Transverse colon (tissue), 4 donors: ENCODE data around the gene TARS1.

Experiments used
- EP300 ChIP-seq: sonication (generic); formaldehyde crosslinking; IDR thresholded peaks from one replicate; pipeline ENCODE4 v1.6.1; 2017; ENCODE audit warnings: antibody characterized with exemption, low read depth
- POLR2A ChIP-seq: fragments of 450-650 bp; IDR thresholded peaks from one replicate; pipeline ENCODE4 v1.6.1; 2016; ENCODE audit warnings: antibody characterized with exemption, mild to moderate bottlenecking, moderate library complexity
- POLR2AphosphoS5 ChIP-seq, 3 donors: sonication (generic); formaldehyde crosslinking; IDR thresholded peaks; one replicate each; pipeline ENCODE4 v1.6.1; 2016; ENCODE audit warnings: antibody characterized with exemption in 3 of 3
- TF ChIP-seq, protein P1 (sequence below), 5 experiments: fragments of 200-600 bp in 3 of 5; fragments of 450-650 bp in 2 of 5; sonication (generic) in 3 of 5; IDR thresholded peaks; 1 replicate in 2 of 5; 2 replicates in 3 of 5; pipeline ENCODE4 v1.5.1; 2016 to 2017; ENCODE audit warnings: antibody characterized with exemption in 5 of 5, inconsistent platforms in 3 of 5, mild to moderate bottlenecking in 2 of 5, moderate library complexity in 1 of 5

DNA sequence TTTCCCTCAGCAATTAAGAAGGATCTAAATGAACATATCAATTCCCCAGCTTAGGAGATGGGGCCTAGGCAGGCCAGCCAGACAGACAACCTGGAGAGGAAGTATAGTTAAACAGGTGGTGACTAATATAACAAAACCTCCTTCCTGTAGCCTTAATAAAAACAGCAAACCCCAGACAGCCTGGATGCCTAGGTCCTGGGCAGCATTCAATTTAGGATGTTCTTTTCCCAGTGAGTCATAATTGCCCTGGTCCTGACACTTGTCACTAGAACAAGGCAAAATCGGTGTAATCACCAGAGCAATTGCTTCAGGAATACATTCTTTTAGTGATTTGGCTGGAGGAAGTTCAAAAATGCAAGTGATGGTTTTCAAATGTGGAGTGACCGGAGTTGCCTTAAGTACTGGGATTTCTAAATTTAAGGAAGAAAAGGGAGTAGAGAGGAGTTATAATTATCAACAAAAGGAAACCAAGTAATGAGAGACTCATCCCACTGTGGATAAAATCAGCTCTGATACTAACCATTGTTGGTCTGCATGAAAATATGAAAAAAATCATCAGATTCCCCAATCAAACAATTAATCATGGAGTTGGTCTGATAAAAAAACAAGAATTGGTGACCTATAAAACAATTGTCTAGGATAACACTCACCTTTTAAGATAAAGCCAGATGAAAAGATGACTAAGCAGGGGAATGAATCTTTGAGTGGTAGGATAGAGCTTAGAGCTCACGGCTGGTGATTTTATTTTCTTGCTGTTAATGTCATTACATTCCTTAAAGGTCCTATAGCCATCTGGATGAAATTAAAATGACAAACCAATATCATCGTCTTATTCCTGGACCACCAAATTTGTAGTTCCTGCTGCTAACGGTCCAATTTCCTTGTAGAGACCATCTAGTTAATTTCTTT, 39.0 kb upstream of the TARS1 start:
- TF ChIP-seq, protein P1, sequence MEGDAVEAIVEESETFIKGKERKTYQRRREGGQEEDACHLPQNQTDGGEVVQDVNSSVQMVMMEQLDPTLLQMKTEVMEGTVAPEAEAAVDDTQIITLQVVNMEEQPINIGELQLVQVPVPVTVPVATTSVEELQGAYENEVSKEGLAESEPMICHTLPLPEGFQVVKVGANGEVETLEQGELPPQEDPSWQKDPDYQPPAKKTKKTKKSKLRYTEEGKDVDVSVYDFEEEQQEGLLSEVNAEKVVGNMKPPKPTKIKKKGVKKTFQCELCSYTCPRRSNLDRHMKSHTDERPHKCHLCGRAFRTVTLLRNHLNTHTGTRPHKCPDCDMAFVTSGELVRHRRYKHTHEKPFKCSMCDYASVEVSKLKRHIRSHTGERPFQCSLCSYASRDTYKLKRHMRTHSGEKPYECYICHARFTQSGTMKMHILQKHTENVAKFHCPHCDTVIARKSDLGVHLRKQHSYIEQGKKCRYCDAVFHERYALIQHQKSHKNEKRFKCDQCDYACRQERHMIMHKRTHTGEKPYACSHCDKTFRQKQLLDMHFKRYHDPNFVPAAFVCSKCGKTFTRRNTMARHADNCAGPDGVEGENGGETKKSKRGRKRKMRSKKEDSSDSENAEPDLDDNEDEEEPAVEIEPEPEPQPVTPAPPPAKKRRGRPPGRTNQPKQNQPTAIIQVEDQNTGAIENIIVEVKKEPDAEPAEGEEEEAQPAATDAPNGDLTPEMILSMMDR (IDR thresholded peaks at IDR 0.05): no peak
- TF ChIP-seq POLR2A (no peak), POLR2AphosphoS5 (IDR thresholded peaks at IDR 0.05) (no peak), EP300 (no peak)
